A673 (cell line): ENCODE data around the gene PIPOX.

Experiments
- EZH2 ChIP-seq: fragments of 200-600 bp; sonication (generic); IDR thresholded peaks from 2 replicates; pipeline ENCODE4 v1.6.1; 2017; ENCODE audit warnings: borderline replicate concordance, low read depth, mild to moderate bottlenecking, mixed read lengths, antibody characterized with exemption, low read length; ENCODE audit not compliant: poor library complexity, severe bottlenecking
- TF ChIP-seq, protein P1 (sequence below): fragments of 300-800, 200-600 bp; sonication (generic); conservative IDR thresholded peaks from 2 replicates; pipeline ENCODE4 v1.5.1; 2017; ENCODE audit warnings: low read depth, mild to moderate bottlenecking, antibody characterized with exemption, low read length, moderate library complexity, mixed read lengths

- TF ChIP-seq, protein P1, sequence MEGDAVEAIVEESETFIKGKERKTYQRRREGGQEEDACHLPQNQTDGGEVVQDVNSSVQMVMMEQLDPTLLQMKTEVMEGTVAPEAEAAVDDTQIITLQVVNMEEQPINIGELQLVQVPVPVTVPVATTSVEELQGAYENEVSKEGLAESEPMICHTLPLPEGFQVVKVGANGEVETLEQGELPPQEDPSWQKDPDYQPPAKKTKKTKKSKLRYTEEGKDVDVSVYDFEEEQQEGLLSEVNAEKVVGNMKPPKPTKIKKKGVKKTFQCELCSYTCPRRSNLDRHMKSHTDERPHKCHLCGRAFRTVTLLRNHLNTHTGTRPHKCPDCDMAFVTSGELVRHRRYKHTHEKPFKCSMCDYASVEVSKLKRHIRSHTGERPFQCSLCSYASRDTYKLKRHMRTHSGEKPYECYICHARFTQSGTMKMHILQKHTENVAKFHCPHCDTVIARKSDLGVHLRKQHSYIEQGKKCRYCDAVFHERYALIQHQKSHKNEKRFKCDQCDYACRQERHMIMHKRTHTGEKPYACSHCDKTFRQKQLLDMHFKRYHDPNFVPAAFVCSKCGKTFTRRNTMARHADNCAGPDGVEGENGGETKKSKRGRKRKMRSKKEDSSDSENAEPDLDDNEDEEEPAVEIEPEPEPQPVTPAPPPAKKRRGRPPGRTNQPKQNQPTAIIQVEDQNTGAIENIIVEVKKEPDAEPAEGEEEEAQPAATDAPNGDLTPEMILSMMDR, result no peak
- TF ChIP-seq EZH2, result no peak
These were observed 20.9 kb upstream of the PIPOX start for GRCh38 chr17:29022074-29022473.
